Measurements from ENCODE around the gene CFAP210. TPM values are rescaled to one million over a fixed set of nuclear protein-coding genes. Genes with fewer than 3 reads are reported as not detected.

CFAP210 gene
- total RNA-seq, 1 experiment from 2014 or later = 0.94 TPM

DNA sequence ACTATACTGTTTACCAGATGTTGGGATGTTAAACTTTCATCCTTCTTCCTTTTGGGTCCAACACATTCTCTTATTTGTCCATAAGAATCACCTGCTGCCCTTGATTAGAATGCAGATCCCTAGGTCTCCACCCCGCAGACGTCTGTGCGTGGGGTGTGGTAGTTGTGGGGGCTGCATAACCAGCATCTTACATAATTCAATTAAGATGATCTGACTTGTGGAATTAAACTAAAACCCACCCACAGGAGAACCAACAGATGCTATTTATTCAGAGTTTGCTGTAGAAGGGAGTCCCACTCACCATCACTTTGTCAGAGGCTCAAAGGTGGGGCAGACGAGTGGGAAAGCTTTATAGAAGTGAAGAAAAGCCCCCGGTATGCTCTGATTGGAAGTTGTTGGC, 37.9 kb upstream of the CFAP210 start:
- Histone ChIP-seq H2BK12ac (ENCODE audit: insufficient read length, low read depth, low read length) (no peak overlapping the region), H3K79me1 (ENCODE audit: insufficient read depth, low read depth, low read length, poor library complexity, severe bottlenecking) (no peaks in the 10 kb centered on the region), H2BK5ac (ENCODE audit: insufficient read length, low read length) (no peak overlapping the region), H3K79me2 (ENCODE audit: insufficient read depth, low read length) (peaks cover 2% of the 10 kb centered on the region; the same call in 1 of the 2 replicates), H3K23ac (ENCODE audit: insufficient read length, low read depth, low read length) (no peak overlapping the region), H3K14ac (ENCODE audit: insufficient read depth, low read length) (no peak overlapping the region), H2BK15ac (ENCODE audit: low read depth, low read length) (no peak overlapping the region), H2AFZ (ENCODE audit: low read length) (no peak overlapping the region), H3K27me3 (ENCODE audit: insufficient read depth, low read length) (no peaks in the 10 kb centered on the region), H3K9me3 (ENCODE audit: control insufficient read depth, low read depth, low read length) (no peaks in the 10 kb centered on the region), H3K23me2 (ENCODE audit: insufficient read length, low read depth, low read length, poor library complexity, severe bottlenecking) (peaks cover 9% of the 10 kb centered on the region), H3K4me1 (ENCODE audit: insufficient read depth, low read length) (peaks cover 2% of the 10 kb centered on the region; the same call in 1 of the 2 replicates), H2AK5ac (ENCODE audit: insufficient read length, low read length) (no peak overlapping the region), H2BK120ac (ENCODE audit: low read depth, low read length, poor library complexity, severe bottlenecking) (no peak overlapping the region), H3K9ac (ENCODE audit: extremely low read depth, insufficient read length, low read length) (no peak overlapping the region), H3K4me2 (ENCODE audit: insufficient read depth, insufficient read length, low read length) (no peak overlapping the region), H4K20me1 (ENCODE audit: control insufficient read depth, insufficient read depth, insufficient read length) (no peaks in the 10 kb centered on the region), H3K56ac (ENCODE audit: insufficient read length, low read depth, low read length) (no peak overlapping the region), H3T11ph (ENCODE audit: low read length) (no peak overlapping the region), H3K4ac (ENCODE audit: low read depth, low read length) (no peak overlapping the region), H3K27ac (ENCODE audit: insufficient read length, low read depth, low read length) (no peak overlapping the region), H3K18ac (ENCODE audit: insufficient read length, low read depth, low read length) (no peak overlapping the region), H4K5ac (ENCODE audit: insufficient read length, low read depth, low read length) (no peak overlapping the region), H4K91ac (ENCODE audit: insufficient read length, low read depth, low read length) (no peak overlapping the region), H4K8ac (replicated peaks; ENCODE audit: insufficient read length, low read depth, low read length) (no peak overlapping the region), H2BK20ac (ENCODE audit: low read depth, low read length, poor library complexity, severe bottlenecking) (no peak overlapping the region)
- no peak overlapping the region for H3K27ac Mint-ChIP-seq
- H3K4me1 Mint-ChIP-seq = peaks cover 31 to 32% of the 10 kb centered on the region in 2 experiments
- DNase-seq = no peak
- H3K9me3 Mint-ChIP-seq = no peaks in the 10 kb centered on the region; a peak in 1 of 5 replicates
- no CpG with 5 or more reads among the region's 5 CpGs for WGBS (ENCODE audit: extremely low coverage, insufficient read length, low lambda C conversion rate)
- TF ChIP-seq, protein P1, sequence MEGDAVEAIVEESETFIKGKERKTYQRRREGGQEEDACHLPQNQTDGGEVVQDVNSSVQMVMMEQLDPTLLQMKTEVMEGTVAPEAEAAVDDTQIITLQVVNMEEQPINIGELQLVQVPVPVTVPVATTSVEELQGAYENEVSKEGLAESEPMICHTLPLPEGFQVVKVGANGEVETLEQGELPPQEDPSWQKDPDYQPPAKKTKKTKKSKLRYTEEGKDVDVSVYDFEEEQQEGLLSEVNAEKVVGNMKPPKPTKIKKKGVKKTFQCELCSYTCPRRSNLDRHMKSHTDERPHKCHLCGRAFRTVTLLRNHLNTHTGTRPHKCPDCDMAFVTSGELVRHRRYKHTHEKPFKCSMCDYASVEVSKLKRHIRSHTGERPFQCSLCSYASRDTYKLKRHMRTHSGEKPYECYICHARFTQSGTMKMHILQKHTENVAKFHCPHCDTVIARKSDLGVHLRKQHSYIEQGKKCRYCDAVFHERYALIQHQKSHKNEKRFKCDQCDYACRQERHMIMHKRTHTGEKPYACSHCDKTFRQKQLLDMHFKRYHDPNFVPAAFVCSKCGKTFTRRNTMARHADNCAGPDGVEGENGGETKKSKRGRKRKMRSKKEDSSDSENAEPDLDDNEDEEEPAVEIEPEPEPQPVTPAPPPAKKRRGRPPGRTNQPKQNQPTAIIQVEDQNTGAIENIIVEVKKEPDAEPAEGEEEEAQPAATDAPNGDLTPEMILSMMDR (conservative IDR thresholded peaks at IDR 0.05) = no peak
- peaks cover 13% of the 10 kb centered on the region for H3K27me3 Mint-ChIP-seq (ENCODE audit: low read depth)
- peak overlapping the region in 1 of 2 experiments; percentile 4; a peak in 2 of 5 replicates for H3K4me3 Mint-ChIP-seq
- H3K36me3 Mint-ChIP-seq (ENCODE audit: insufficient read depth in 1 of 3, low read depth in 3 of 3) = peaks cover 5 to 13% (median 10%) of the 10 kb centered on the region in 3 experiments; a peak in 6 of 7 replicates

Measured in H9 (cell line).